ENCODE data around the gene RAPGEFL1. TPM values are rescaled to one million over a fixed set of nuclear protein-coding genes. Genes with fewer than 3 reads are reported as not detected.
"Not testable (repeated sequence)": the region's sequence is repeated elsewhere in the genome, so short reads cannot be mapped to it uniquely, and the experiment has no call there.

RAPGEFL1 gene
- total RNA-seq, 1 donor = 1.1 TPM

DNA sequence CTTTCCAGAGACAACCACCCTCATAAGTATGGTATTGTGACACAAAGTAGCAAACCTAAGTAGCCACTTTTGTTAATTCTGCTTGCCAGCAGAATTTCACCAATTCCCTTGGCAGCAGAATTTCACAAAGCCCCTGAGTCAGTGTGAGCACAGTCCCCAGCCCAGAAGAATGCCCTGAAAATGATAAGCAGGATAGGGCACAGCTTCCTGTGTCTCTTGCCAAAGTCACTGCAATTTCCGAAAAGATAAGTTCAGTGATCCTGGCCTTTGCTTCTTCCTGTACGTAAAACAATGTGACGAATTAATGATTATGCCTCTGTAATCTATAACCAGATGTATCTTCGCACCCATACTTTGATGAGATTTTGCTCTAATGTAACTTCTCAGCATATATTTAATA, 25.9 kb downstream of the RAPGEFL1 start:
- DNase-seq (ENCODE audit: low read depth in 2 of 3, low spot score in 2 of 3) = peak in 2 of 3 donors; percentile 41 to 59

DNA sequence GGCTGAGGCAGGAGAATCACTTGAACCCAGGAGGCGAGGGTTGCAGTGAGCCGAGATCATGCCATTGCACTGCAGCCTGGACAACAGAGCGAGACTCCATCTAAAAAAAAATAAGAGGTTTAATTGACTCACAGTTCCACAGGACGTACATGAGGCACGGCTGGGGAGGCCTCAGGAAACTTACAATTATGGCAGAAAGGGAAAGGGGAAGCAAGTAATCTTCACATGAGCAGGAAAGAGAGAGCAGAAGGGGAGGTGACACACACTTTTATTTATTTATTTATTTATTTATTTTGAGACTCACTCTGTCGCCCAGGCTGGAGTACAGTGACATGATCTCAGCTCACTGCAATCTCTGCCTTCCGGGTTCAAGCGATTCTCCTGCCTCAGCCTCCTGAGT, 28.9 kb downstream of the RAPGEFL1 start:
- peak in 1 of 3 donors; percentile 28 for DNase-seq (ENCODE audit: low read depth in 2 of 3, low spot score in 2 of 3)

GRCh38 chr17:40209404-40210093, 32.3 kb downstream of the RAPGEFL1 start:
- no peak for DNase-seq (ENCODE audit: low read depth in 2 of 3, low spot score in 2 of 3)

GRCh38 chr17:40213914-40214313, 36.6 kb downstream of the RAPGEFL1 start:
- not testable (repeated sequence) for DNase-seq (ENCODE audit: low read depth in 2 of 3, low spot score in 2 of 3)

- DNase-seq (ENCODE audit: low read depth in 2 of 3, low spot score in 2 of 3) = no peak
These were observed 40.9 kb downstream of the RAPGEFL1 start for GRCh38 chr17:40218006-40218739.

DNA sequence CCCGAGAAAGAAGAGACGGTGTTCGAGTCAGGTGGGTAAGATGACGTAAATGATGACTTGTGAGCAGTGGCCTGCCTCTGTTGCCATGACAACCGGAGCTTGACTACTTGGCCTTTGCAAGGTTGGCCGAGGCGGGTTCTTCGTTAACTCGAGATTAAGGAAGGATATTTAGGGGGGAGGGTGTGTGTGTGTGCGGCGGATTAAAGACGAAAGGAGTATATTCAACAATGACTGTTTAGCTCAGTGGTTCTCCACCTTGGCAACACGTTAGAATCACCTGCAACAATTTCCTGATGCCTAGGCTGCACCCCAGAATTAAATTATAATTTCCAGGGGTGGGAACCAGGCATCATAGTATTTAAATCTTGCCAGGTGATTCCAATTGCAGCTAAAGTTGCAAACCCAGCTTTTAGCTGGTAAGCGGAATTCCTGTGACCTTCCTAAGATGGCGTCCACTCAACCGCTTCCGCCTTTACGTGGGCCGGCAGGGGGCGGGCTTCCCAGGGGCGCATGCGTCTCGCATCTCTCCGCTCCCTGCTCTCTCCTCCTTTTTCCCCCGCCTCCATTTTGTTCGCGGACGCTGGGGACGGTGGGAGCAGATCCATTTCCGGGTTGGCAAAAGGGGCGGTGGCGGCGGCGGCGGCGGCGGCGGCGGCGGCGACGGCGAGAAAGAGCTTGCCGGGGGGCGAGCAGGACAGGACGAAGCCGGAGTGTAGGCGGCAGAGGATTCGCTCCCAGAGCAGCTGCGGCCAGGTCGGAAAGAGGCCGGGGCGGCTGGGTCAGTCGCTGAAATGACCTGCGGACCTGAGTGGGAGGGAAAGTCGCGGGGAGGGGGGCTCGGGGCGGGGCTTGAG, 41.7 kb downstream of the RAPGEFL1 start, which contains the start of gene WIPF2:
WIPF2 (plus strand) TSS at position 565 of the 854 bp plus-strand sequence. CDS start 37,156 bp downstream, outside the sequence.
- DNase-seq (ENCODE audit: low read depth in 2 of 3, low spot score in 2 of 3) = peak; percentile 90 to 99 (median 98)

GRCh38 chr17:40219594-40220338, 42.5 kb downstream of the RAPGEFL1 start:
- peak in 2 of 3 donors; percentile 16 to 74 for DNase-seq (ENCODE audit: low read depth in 2 of 3, low spot score in 2 of 3)

DNA sequence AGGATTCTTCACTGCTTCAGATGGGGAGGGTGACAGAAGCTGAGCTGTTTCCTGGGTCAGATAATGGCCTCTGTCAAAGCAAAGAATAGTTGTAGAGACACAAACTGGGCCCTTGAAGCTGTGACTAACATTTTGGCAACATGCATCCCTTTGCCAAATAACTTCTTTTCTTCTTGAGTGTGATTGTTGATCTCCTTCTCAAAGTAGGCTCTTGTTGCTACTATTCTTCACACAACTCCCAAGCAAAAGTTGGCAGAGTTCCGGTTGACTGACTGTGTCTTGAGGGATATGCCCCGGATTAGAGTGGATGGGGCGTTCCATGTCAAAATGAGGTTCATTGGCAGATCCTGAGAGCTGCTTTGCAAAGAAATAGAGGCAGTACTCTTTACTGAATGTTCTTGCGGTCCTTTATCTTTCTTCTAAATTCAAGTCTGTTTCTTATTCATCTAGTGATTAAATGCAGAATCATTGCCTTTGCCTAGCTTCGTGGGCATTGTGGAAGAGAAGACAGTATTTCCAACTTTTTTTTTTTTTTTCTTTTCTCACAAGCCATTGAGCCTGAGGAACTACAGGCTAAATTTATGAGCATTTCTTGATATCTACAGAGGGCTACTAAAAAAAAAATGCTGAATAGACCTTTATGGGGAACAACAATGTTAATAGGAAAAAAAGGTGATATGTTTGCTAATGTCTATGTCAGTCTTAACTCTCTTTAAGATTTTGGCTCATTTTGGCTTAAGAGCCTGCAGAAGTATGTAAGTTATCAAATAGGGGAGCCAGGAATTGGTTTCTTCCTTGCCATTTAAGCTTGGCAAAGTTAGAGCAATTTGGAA, 47.7 kb downstream of the RAPGEFL1 start:
- DNase-seq (ENCODE audit: low read depth in 2 of 3, low spot score in 2 of 3) = no peak

GRCh38 chr17:40229146-40229545, 51.9 kb downstream of the RAPGEFL1 start:
- DNase-seq (ENCODE audit: low read depth in 2 of 3, low spot score in 2 of 3) = not testable (repeated sequence)

- DNase-seq (ENCODE audit: low read depth in 2 of 3, low spot score in 2 of 3) = no peak
These were observed 53.4 kb downstream of the RAPGEFL1 start for GRCh38 chr17:40230670-40231069.

DNA sequence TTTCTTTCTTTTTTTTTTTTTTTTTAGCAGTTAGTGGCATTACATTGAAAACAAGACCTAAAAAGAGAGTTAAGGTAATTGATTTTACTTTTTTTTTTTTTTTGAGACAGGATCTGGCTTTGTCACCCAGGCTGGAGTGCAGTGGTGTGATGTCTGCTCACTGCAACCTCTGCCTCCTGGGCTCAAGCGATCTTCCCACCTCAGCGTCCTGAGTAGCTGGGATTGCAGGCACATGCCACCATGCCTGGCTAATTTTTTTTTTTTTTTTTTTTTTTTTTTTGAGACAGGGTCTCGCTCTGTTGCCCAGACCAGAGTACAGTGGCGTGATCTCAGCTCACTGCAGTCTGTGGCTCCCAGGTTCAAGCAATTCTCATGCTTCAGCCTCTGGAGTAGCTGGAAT, 54.7 kb downstream of the RAPGEFL1 start:
- not testable (repeated sequence) for DNase-seq (ENCODE audit: low read depth in 2 of 3, low spot score in 2 of 3)

DNA sequence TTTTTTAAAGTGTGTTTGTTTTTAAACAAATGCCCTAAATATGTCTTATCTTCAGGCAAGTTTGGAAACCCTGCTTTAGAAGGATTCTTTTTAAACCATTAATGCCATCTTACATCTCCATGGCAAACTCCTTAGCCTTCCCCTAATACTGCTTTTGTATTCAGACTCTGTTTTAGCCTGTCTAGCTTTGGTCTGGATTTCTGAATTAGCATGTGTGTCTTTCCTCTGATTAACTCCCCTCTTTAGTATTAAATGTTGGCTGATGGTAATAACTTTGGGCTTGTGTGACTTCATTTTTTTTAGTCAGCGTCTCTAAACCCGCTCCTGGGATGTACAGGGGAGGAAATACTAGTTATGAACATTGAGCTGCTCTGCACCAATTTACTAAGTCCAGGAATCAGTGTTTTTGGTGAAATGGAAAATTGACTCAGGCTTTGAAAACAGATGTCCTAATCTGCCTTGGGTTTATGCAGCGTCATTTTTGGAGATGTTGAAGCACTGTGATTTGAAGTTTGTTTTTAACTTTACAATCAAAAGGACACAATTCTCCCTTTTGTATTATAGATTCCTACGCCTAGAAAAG, 64.1 kb downstream of the RAPGEFL1 start:
- no peak for DNase-seq (ENCODE audit: low read depth in 2 of 3, low spot score in 2 of 3)

- no peak for DNase-seq (ENCODE audit: low read depth in 2 of 3, low spot score in 2 of 3)
These were observed 65.5 kb downstream of the RAPGEFL1 start for GRCh38 chr17:40242774-40243173.

- no peak for DNase-seq (ENCODE audit: low read depth in 2 of 3, low spot score in 2 of 3)
These were observed 66.5 kb downstream of the RAPGEFL1 start for GRCh38 chr17:40243761-40244160.

- no peak for DNase-seq (ENCODE audit: low read depth in 2 of 3, low spot score in 2 of 3)
These were observed 67.0 kb downstream of the RAPGEFL1 start for GRCh38 chr17:40244255-40244654.
